ENCODE results near the gene OR51V1.

Gene OR51V1

GRCh38 chr11:5233307-5233706 lies 32.8 kb upstream of the OR51V1 start:
- Histone ChIP-seq H3K4me2 (peak overlapping the region; percentile 69; the same call in 1 of the 2 replicates), H3K27me3 (ENCODE audit: insufficient read depth, low read depth) (no peaks in the 10 kb centered on the region), H3K4me3 (IDR thresholded peaks at IDR 0.05; ENCODE audit: insufficient read depth, low read depth, low read length) (no peak overlapping the region), H3K79me2 (ENCODE audit: insufficient read depth, low read depth) (no peaks in the 10 kb centered on the region), H4K20me1 (ENCODE audit: insufficient read depth) (no peaks in the 10 kb centered on the region), H3K27ac (peak overlapping the region; percentile 74), H3K9ac (no peak overlapping the region), H3K36me3 (ENCODE audit: insufficient read depth) (no peaks in the 10 kb centered on the region), H3K4me1 (ENCODE audit: low read depth, poor library complexity, severe bottlenecking) (peaks cover 75% of the 10 kb centered on the region), H2AFZ (ENCODE audit: low read depth) (no peak overlapping the region)
- TF ChIP-seq CTCF (conservative IDR thresholded peaks at IDR 0.05; ENCODE audit: low read depth, low read length), result no peak

GRCh38 chr11:5232821-5233220 lies 32.3 kb upstream of the OR51V1 start:
- H3K4me2 ChIP-seq, result no peak overlapping the region; the same call in 1 of the 2 replicates
- H3K4me1 ChIP-seq (ENCODE audit: low read depth, poor library complexity, severe bottlenecking), result peaks cover 80% of the 10 kb centered on the region
- H2AFZ ChIP-seq (ENCODE audit: low read depth), result no peak overlapping the region
- no peaks in the 10 kb centered on the region for H4K20me1 ChIP-seq (ENCODE audit: insufficient read depth)
- no peak overlapping the region for H3K27ac ChIP-seq
- H3K9ac ChIP-seq, result no peak overlapping the region
- H3K4me3 ChIP-seq (IDR thresholded peaks at IDR 0.05; ENCODE audit: insufficient read depth, low read depth, low read length), result no peak overlapping the region
- no peak for TF ChIP-seq CTCF (conservative IDR thresholded peaks at IDR 0.05; ENCODE audit: low read depth, low read length)
- H3K36me3 ChIP-seq (ENCODE audit: insufficient read depth), result no peaks in the 10 kb centered on the region
- no peaks in the 10 kb centered on the region for H3K27me3 ChIP-seq (ENCODE audit: insufficient read depth, low read depth)
- H3K79me2 ChIP-seq (ENCODE audit: insufficient read depth, low read depth), result no peaks in the 10 kb centered on the region

GRCh38 chr11:5232176-5232575 lies 31.7 kb upstream of the OR51V1 start:
- Histone ChIP-seq H3K4me1 (ENCODE audit: low read depth, poor library complexity, severe bottlenecking) (peaks cover 84% of the 10 kb centered on the region), H2AFZ (ENCODE audit: low read depth) (no peak overlapping the region), H3K27me3 (ENCODE audit: insufficient read depth, low read depth) (no peaks in the 10 kb centered on the region), H3K9ac (no peak overlapping the region), H3K79me2 (ENCODE audit: insufficient read depth, low read depth) (no peaks in the 10 kb centered on the region), H3K4me2 (no peak overlapping the region), H3K36me3 (ENCODE audit: insufficient read depth) (no peaks in the 10 kb centered on the region), H3K27ac (no peak overlapping the region), H4K20me1 (ENCODE audit: insufficient read depth) (no peaks in the 10 kb centered on the region), H3K4me3 (IDR thresholded peaks at IDR 0.05; ENCODE audit: insufficient read depth, low read depth, low read length) (no peak overlapping the region)
- no peak for TF ChIP-seq CTCF (conservative IDR thresholded peaks at IDR 0.05; ENCODE audit: low read depth, low read length)

GRCh38 chr11:5231111-5231510 lies 30.6 kb upstream of the OR51V1 start:
- H2AFZ ChIP-seq (ENCODE audit: low read depth), result no peak overlapping the region
- no peaks in the 10 kb centered on the region for H3K27me3 ChIP-seq (ENCODE audit: insufficient read depth, low read depth)
- no peak for TF ChIP-seq CTCF (conservative IDR thresholded peaks at IDR 0.05; ENCODE audit: low read depth, low read length)
- no peak overlapping the region for H3K9ac ChIP-seq
- no peaks in the 10 kb centered on the region for H4K20me1 ChIP-seq (ENCODE audit: insufficient read depth)
- H3K4me1 ChIP-seq (ENCODE audit: low read depth, poor library complexity, severe bottlenecking), result peaks cover 84% of the 10 kb centered on the region
- H3K4me2 ChIP-seq, result no peak overlapping the region
- H3K27ac ChIP-seq, result no peak overlapping the region
- H3K79me2 ChIP-seq (ENCODE audit: insufficient read depth, low read depth), result no peaks in the 10 kb centered on the region
- no peaks in the 10 kb centered on the region for H3K36me3 ChIP-seq (ENCODE audit: insufficient read depth)
- H3K4me3 ChIP-seq (IDR thresholded peaks at IDR 0.05; ENCODE audit: insufficient read depth, low read depth, low read length), result no peak overlapping the region

All from KMS-11 (cell line).